ENCODE results near the gene RPL37. TPM values are rescaled to one million over a fixed set of nuclear protein-coding genes. Genes with fewer than 3 reads are reported as not detected.
"Not testable (repeated sequence)": the region's sequence is repeated elsewhere in the genome, so short reads cannot be mapped to it uniquely, and the experiment has no call there.

Gene RPL37
- total RNA-seq (100 to 1,000 TPM; 544 to 898 (median 729) TPM), polyA plus RNA-seq (1,000 to 10,000 TPM; 1,071 to 1,157 TPM)

DNA sequence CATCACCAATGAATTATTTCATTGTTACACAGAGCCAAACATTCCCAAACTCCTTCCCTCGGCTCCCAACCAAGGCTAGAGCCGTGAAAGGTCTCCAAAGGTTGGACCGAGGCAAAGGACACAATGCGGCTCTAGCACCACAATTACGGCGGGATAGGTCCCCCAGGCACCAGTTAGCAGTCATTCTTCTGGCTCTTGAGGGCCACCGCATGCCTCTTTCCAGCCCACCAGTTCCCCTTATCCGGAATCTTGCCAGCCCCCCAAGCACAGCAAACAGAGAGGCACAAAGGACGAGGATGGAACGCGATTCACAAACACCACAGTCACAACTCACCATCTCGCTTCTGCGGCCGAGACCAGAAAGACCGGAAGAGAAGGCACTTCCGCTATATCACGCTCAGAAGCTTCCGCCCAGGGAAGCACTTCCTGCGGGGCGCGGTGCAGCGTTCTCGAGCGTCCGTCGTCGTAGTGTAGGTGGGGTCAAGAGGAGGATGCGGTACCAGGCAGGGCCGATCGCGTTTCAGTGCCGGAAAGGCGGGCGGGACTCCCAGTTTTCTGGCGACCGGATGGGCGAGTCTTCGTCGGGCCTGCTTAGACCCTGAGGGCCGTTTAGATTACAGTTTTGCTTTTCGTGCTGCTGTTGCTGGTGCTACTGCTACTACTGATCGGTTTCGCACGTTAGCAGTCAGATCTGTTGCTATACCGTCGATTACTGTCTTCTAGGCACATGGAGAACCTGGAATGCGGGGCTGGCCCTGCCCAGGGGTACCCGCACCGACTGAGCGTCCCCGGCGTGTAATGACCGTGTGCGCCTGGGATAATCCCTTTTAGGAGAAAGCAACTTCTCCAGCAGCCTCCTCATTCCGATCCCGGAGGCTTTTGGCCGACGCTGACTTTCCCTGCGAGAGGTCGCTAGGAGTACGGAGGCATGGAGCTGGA is at the start of gene RPL37:
Gene RPL37, minus strand, starts transcription at position 374 of the 939 bp plus-strand sequence. Its CDS starts 37 bp downstream, at position 337.
- Histone ChIP-seq H3K36me3 (peaks cover 0 to 34% (median 30%) of the 10 kb centered on the region in 3 donors), H3K27ac (peak within 1 kb of the TSS; percentile 80 to 95 (median 90)), H3K27me3 (no peaks in the 10 kb centered on the region), H3K9me3 (no peaks in the 10 kb centered on the region), H3K4me1 (peaks cover 11 to 13% (median 13%) of the 10 kb centered on the region in 3 donors), H3K4me3 (peak within 1 kb of the TSS; percentile 69 to 80 (median 76))
- ATAC-seq (peak; percentile 99 to 100 (median 99)), DNase-seq (peak; percentile 92 to 97 (median 95)), FAIRE-seq (no peak)
- TF ChIP-seq, protein P1, sequence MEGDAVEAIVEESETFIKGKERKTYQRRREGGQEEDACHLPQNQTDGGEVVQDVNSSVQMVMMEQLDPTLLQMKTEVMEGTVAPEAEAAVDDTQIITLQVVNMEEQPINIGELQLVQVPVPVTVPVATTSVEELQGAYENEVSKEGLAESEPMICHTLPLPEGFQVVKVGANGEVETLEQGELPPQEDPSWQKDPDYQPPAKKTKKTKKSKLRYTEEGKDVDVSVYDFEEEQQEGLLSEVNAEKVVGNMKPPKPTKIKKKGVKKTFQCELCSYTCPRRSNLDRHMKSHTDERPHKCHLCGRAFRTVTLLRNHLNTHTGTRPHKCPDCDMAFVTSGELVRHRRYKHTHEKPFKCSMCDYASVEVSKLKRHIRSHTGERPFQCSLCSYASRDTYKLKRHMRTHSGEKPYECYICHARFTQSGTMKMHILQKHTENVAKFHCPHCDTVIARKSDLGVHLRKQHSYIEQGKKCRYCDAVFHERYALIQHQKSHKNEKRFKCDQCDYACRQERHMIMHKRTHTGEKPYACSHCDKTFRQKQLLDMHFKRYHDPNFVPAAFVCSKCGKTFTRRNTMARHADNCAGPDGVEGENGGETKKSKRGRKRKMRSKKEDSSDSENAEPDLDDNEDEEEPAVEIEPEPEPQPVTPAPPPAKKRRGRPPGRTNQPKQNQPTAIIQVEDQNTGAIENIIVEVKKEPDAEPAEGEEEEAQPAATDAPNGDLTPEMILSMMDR (IDR thresholded peaks at IDR 0.05), result no peak
- WGBS, 2 donors, result 1% methylated on average over 61 of the region's 61 CpGs
- intact Hi-C loops (cut with DNase I), result no loop called here

DNA sequence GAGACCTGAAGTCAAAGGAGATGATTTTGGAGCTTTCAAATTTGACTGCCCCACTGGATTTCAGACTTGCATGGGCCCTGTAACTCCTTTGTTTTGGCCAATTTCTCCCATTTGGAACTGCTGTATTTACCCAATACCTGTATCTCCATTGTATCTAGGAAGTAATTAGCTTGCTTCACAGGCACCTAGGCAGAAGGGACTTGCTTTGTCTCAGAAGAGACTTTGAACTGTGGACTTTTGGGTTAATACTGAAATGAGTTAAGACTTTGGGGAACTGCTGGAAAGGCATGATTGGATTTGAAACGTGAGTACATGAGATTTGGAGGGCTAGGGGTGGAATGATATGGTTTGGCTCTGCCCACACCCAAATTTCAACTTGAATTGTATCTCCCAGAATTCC is 48.0 kb upstream of the RPL37 start:
- H3K27ac ChIP-seq; H3K4me3 ChIP-seq; H3K27me3 ChIP-seq; DNase-seq; intact Hi-C loops (cut with DNase I); H3K9me3 ChIP-seq; H3K36me3 ChIP-seq; H3K4me1 ChIP-seq; FAIRE-seq; ATAC-seq: not testable (repeated sequence)
- WGBS, 2 donors, result 26% methylated on average over 1 of the region's 1 CpG

DNA sequence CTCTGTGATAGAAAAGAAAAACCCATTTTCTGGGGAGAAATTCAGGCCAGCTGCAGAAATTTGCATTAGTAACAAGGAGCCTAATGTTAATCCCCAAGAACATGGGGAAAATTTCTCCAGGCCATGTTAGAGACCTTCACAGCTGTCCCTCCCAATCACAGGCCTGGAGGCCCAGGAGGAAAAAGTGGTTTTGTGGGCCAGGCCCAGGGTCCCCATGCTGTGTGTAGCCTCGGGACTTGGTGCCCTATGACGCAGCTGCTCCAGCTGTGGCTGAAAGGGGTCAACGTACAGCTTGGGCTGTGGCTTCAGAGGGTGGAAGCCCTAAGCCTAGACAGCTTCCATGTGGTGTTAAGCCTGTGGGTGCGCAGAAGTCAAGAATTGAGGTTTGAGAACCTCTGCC is 47.3 kb upstream of the RPL37 start:
- TF ChIP-seq, protein P1 (IDR thresholded peaks at IDR 0.05), result no peak
- 79 to 89% methylated on average over 4 of the region's 4 CpGs for WGBS, 2 donors
- DNase-seq (no peak), ATAC-seq (no peak), FAIRE-seq (no peak)
- Histone ChIP-seq H3K27ac (no peak overlapping the region), H3K9me3 (no peaks in the 10 kb centered on the region), H3K36me3 (no peaks in the 10 kb centered on the region), H3K4me1 (no peaks in the 10 kb centered on the region), H3K4me3 (no peak overlapping the region), H3K27me3 (no peaks in the 10 kb centered on the region)
- intact Hi-C loops (cut with DNase I), result no loop called here

DNA sequence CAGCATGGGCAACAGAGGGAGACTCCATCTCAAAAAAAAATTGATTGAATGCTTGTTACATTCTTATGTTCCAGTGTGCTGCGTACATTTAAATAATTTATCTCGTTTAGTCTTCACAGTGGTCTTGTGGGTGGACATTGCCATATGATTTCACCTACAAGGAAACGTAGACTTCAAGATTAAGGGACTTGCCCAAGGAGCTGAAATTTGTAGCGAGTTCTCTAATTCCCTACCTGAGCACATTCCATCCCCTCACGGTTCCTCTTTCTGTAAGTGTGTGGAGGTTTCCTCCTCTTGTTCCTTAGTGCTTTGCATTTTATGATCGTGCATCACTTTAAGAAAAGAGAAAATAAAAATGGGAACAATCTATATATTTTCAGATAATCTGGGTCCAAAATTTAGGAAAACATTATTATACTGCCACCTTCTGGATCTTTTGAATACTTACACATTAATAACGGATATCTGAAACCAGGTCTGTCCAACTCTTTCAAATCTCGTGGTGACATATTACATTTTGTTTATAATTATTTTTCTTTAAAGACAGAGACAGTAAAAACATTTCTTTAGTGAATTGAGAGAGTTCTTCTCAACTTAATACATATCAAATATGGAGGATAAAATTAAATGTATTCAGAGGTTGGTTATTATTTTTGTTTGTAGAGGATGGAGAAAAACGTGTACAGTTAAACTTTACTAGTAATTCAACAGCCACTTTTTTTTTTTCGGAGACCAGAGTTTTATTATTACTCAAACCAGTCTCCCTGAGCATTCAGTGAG is 44.3 kb upstream of the RPL37 start:
- peak; percentile 43 to 75 (median 66) for ATAC-seq
- intact Hi-C loops (cut with DNase I), result loop anchor here in 1 of 3 donors (10.0 kb wide), 1 partner anchor 125 kb away; the partner anchor contains the start of gene TTC33

More for the DNA sequence above, 44.3 kb upstream of the RPL37 start:
- Histone ChIP-seq H3K27me3 (no peaks in the 10 kb centered on the region), H3K27ac (no peak overlapping the region), H3K4me1 (no peaks in the 10 kb centered on the region), H3K36me3 (no peaks in the 10 kb centered on the region), H3K9me3 (no peaks in the 10 kb centered on the region), H3K4me3 (no peak overlapping the region)
- 19 to 25% methylated on average over 10 of the region's 10 CpGs for WGBS, 2 donors
- DNase-seq, result no peak
- peak; percentile 94 for FAIRE-seq
- TF ChIP-seq, protein P1 (IDR thresholded peaks at IDR 0.05), result peak; percentile 10 to 54 (median 40)

Measured in pancreas (tissue), 10 donors.